Measurements from ENCODE around the gene USP10.

GRCh38 chr16:84726669-84727467 lies 27.1 kb downstream of the USP10 start:
- no peak for TF ChIP-seq CTCF (conservative IDR thresholded peaks at IDR 0.05; ENCODE audit: low read depth, low read length)
- TF ChIP-seq EZH2 (IDR thresholded peaks at IDR 0.05; ENCODE audit: low read length, unreplicated experiment): no peak

All from PC-3 (cell line).